ENCODE data around the gene XPNPEP2.

The XPNPEP2 gene, protein sequence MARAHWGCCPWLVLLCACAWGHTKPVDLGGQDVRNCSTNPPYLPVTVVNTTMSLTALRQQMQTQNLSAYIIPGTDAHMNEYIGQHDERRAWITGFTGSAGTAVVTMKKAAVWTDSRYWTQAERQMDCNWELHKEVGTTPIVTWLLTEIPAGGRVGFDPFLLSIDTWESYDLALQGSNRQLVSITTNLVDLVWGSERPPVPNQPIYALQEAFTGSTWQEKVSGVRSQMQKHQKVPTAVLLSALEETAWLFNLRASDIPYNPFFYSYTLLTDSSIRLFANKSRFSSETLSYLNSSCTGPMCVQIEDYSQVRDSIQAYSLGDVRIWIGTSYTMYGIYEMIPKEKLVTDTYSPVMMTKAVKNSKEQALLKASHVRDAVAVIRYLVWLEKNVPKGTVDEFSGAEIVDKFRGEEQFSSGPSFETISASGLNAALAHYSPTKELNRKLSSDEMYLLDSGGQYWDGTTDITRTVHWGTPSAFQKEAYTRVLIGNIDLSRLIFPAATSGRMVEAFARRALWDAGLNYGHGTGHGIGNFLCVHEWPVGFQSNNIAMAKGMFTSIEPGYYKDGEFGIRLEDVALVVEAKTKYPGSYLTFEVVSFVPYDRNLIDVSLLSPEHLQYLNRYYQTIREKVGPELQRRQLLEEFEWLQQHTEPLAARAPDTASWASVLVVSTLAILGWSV

DNA sequence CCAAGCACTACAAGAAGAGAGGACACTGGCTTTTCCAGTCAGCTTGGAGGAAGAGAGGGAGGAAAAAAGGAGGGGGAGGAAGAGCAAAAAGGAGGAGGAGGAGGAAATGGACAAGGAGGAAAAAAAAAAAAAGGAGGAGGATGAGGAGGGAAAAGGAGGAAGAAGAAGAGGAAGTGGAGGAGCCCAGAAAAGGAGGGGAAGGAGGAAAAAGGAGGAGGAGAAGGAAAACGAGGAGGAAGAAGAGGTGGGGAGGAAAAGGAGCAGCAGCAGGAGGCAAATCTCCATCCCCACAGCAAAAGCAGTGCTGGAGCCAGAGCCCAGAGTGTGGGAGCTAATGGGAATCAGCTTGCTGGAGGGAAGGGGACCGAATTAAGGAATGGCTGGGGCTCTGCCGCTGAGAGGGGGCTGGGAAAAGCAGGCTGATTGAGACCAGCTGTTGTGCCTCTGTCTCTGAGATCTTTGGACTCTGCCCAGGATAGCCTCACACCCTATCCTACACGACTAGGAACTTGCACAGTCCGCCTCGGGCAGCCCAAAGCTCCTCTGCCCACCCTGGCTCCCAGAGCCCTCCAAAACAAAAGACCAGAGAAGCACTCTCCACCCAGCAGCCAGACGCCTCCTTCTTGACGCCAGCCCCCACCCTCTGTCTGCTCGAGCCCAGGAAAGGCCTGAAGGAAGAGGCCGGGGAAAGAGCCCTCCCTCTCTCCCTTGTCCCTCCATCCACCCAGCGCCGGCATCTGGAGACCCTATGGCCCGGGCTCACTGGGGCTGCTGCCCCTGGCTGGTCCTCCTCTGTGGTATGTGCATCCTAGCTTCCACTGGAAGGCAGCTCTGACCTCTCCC is at the start of gene XPNPEP2:
Gene XPNPEP2 (plus strand): TSS at position 514 of the 843 bp plus-strand sequence. CDS start 235 bp downstream, at position 749.
- DNase-seq (ENCODE audit: low read depth in 2 of 2), result no peak

DNA sequence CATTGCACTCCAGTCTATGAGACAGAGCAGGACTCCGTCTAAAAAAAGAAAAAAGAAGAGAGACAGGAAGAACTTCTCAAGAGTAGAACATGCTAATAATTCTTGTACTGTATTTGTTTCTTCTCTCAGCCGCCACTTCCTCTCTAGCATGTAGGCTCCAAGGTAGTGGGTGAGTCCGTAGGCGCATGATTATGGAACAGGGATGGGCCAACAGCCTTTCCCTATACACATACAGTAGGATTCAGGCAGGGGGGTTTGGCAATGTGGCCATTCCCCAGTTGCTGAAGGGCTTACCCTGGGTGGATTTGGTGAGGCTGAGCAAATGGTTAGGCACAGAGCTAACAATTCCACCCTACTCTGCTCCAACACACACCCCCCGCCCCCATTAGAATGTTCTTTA is 49.0 kb upstream of the XPNPEP2 start:
- no peak for DNase-seq (ENCODE audit: low read depth in 2 of 2)

DNA sequence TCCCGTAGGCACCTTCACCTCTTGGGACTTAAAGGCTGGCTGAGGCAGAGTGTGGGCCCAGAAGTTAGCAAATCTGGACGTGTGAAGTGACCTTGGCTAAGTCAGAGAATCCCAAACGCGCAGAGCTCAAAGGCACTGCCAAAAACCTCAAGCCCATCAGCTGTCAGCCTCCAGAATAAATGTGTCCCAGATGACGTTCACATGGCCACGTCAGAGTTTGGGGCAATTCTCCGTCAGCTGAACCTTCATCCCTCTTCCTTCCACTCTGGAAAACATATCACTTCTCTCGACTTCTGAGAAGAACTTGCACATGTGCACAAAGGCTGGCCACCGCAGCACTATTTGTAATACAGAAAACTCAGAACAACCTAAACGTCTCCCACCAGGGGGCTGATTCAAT is 48.3 kb upstream of the XPNPEP2 start:
- no peak for DNase-seq (ENCODE audit: low read depth in 2 of 2)

DNA sequence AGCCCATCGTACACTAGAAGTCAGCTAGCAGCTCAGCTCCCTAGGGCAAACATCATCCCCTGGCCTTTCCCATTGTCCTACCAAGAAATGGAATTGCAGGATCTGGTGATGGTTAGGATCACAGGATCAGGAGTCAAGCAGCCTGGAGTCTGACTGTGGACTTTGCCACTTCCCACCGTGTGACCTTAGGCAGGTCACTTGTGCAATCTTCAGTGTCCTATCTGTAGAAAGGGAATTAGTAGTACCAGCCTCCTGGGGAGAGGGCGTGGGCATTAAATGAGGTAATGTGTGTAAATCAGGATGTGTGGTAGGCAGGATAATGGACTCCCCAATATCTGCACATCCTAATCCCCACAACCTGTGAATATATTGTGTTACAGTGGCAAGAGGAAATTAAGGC is 45.4 kb upstream of the XPNPEP2 start:
- no peak for DNase-seq (ENCODE audit: low read depth in 2 of 2)

DNA sequence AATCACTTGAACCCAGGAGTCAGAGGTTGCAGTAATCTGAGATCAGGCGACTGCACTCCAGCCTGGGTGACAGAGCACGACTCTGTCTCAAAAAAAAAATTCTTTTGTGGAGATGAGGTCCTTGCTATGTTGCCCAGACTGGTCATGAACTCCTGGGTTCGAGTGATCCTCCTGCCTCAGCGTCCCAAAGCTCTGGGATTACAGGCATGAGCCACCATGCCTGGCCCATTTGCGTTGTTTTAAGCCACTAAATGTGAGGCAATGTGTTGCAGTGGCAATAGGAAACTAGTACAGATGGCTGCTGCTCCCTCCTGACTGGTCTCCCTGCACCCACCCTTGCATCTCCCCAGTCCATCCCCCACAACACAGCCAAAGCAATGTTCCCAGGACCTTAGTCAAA is 44.0 kb upstream of the XPNPEP2 start:
- no peak for DNase-seq (ENCODE audit: low read depth in 2 of 2)

DNA sequence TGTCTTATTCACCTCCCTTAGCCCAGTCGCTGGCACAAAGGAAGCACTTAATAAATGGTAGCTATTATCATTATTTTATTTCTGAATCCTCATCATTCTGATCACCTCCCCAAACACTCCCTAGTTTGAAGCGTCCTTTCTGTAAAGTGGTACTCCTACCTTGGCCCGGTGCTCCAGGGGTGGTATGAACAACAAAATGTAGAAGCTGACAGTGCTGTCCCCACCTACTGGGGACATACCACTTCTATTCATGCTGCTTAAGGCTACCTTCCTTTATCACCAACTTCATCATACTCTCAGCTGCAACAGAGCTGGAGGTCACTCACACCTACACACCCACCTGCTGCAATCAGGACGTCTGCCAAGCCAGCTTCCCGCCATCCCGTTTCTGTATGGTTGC is 43.2 kb upstream of the XPNPEP2 start:
- DNase-seq (ENCODE audit: low read depth in 2 of 2), result no peak

DNA sequence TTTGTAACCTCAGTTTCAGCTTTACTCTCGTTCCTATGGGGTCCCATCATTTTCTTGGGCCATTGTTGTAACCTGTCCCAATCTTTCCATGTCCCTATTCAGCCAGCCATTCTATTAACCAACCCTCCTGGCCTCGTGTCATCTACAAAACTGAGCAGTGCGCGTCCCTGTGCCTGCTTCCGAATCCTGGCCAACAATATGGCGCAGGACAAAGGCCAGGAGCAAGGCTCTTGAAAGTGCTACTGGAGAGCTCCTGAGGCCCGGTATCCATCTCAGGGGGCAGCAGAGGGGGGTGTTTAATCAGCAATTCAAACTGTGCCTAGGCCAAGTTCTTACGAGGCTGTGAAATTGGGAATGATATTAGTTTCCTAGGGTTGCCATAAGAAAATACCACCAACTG is 42.8 kb upstream of the XPNPEP2 start:
- no peak for DNase-seq (ENCODE audit: low read depth in 2 of 2)

DNA sequence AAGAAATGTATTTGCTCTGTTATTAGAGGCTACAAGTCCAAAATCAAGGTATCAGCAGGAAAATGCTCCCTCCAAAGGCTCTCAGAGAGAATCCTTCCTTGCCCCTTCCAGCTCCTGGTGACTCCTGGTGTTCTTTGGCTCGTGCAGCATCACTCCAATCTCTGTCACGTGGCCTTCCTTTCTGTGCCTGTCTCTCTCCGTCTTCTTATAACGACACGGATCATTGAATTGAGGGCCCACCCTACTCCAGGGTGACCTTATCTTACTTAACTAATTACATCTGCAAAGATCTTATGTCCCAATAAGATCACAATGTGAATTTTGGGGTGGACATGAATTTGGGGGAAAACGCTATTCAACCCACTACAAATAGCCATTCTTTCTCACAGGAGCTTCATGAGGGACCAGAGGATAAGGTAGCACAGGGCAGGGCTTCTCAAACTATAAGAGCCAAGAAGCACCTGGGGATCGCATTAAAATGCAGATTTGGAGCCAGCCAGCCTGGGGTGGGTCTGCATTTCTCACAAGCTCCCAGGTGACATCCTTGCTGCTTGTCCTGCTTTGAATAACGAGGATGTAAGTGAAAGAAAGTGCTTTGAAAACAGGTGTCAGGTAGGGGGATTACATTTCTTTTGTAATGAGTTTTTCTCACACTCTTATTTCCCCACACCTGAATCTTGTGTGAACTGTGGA is 42.2 kb upstream of the XPNPEP2 start:
- no peak for DNase-seq (ENCODE audit: low read depth in 2 of 2)

DNA sequence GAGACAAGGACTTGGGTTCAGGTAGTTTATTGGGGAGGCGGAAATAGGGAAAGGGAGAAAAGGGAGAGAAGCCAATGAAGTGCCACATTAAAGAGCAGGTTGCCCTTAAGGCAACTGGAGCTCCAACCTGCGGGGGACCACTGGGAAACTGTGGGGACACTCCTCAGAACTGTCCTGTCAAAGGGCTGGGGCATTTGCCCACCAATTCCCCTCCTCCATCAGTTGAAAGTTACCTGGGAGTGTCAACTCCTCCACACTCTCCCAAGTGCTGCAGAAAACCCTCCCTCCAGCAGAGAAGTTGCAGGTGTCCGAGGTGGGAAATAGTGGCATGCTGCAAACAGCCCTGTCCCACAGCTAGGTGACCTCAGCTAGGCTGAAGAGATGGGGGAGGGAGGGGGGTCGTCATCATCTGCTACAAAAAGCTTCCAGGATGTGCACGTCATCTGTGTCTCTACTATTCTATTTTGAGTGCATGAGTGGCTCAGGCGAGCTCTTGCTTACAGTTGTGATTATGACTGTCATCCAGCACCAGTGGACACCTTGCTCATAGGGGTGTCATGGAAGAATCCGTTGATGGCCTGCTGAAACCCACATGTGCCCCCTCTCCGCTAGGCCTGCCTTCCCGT is 41.5 kb upstream of the XPNPEP2 start:
- DNase-seq (ENCODE audit: low read depth in 2 of 2), result no peak

DNA sequence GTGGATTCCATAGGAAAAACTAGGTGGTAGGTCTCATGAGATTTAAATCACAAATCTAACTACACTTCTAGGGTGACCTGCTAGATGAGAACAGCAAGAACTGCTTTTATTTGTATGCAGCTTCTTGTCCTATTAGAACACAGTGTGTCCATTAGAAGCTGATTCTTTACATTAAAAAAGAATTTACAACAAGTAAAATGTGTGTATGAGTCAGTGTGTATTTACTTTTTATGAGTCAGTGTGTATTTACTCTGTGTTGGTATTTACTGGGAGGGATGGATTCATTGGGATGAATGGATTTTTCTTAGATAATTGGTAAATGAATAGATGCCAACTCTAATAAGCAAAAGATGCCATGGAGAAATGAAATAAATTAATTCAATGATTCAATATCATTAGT is 40.6 kb upstream of the XPNPEP2 start:
- no peak for DNase-seq (ENCODE audit: low read depth in 2 of 2)

DNA sequence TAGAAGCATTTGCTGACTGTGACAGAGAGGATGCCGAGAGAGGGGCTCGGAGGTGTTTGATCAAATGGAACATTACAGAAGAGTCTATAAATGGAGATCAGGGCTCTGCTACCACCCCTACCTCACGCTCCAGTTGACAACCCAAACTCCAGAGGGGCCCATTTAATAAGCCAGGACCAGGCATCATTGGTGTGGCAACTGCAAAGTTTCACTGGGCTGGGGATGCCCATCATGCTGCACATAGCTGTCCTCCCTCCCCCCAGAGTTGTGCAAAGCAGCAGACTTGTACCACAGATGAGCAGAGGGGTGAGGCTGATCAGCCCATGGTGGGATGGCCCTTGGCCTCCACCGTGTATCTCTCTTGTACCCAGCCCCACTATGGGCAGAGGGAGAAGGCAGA is 38.2 kb upstream of the XPNPEP2 start:
- DNase-seq (ENCODE audit: low read depth in 2 of 2), result no peak

DNA sequence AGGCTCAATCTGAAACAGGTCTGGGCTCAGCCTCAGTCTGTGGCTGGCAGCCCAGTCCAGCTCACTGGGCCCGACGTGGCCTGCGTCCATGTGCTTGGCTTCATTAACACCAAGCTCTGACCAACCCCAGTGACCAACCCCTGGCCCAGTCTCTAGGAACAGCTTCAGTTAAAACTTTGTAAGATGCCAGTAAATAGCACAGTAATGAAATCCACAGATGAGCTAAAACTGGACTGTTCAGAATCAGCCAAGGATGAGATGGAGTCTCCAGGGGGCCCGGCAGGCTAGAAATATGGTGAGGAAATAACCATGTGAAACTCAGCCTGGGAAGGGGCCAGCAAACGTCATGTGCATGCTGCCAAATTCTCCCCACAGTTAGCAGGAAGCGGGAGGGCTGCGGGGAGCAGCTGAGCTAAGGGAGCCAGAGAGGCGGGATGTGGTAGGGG is 37.1 kb upstream of the XPNPEP2 start:
- DNase-seq (ENCODE audit: low read depth in 2 of 2), result no peak

DNA sequence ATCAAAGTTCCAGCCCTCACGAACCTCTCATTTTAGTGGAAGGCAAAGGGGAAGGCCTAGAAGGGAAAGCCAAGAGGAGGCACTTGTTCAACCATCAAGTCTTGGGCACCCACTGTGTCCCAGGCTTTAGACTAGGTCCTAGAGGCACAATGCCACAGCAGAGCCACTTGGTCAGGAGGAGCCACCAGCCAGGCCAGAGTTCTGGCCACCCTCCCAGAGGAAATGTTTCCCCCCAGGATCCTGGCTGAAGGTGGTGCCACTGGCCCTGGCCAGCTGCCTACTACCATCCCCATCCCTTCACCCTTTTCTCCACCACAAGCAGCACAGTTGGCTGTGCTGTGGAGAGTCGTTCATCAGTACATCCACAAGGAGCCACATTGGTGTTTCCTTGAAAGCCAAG is 34.3 kb upstream of the XPNPEP2 start:
- no peak for DNase-seq (ENCODE audit: low read depth in 2 of 2)

DNA sequence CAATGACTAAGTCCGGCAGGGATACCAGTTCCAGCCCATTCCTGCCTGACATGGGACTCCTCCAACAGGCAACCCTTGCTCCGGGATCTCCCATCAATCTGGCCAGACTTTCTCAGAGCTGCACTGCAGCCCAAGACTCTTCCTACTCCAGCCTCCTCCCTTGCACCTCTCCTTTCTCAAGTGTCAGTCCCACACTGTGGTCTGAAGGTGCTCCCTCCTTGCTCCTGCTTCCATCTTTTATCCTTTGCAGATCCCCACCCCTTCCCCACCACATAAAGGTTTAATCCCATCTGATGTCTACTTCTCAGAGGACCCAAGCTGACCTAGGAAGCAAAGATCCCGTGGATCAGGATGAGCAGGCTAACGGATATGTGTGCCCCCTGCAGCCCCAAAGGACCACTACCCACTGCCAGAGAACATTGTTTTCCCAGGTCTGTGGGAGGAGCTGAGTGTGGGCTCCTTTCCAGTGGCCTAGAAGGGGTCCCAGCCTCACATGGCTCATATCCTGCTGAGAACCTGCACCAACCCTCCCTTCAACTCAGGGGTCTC is 33.3 kb upstream of the XPNPEP2 start:
- no peak for DNase-seq (ENCODE audit: low read depth in 2 of 2)

DNA sequence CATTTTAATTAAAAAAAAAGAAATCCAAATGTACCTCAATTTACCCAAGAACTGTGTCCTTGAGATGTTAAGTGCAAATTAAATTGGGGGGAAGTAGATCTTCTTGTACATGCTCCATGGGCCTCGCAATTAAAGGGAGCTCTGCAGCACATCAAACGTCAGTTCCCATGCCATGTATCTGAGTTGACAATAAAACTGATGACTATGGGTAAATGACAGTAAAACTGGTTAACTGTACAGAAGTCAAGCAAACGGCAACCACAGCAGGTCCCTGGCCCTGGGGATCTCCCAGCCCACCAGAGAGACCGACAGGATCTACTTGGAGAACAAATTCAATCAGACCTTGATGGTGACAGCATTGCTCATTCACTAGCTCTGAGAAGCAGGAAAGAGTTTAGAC is 32.8 kb upstream of the XPNPEP2 start:
- DNase-seq (ENCODE audit: low read depth in 2 of 2), result no peak

DNA sequence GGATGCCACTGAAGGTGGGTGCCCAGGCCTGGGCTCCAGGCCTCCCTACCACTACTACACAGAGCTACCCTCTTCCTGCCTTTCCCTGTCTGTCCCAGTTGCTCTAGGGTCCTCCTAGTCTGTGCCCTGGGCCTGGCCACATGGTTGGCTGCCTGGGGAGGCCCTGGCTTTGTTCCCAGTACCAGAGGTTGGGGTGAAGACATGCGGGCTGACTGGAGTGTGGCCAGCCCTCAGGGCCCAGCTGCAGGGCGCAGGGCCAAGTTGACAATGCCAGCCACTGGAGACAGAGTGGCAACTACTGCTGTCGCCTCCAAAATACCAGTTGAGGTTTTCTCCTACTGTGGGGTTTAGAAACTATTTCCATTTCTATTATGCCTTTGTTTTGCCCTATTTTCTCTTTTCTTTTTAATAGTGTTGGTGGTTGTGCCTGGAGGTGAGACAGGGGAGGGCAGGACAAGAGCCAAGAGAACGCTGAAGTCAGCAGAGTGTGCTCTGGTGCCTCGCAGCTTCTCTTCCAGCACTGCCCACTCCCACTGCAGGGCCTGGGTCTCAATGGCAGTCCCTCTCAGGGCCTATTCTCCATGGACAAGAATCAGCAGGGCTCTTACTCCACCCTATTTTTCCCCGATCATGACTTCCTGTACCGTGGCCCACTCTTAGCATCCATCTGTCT is 32.2 kb upstream of the XPNPEP2 start:
- no peak for DNase-seq (ENCODE audit: low read depth in 2 of 2)

DNA sequence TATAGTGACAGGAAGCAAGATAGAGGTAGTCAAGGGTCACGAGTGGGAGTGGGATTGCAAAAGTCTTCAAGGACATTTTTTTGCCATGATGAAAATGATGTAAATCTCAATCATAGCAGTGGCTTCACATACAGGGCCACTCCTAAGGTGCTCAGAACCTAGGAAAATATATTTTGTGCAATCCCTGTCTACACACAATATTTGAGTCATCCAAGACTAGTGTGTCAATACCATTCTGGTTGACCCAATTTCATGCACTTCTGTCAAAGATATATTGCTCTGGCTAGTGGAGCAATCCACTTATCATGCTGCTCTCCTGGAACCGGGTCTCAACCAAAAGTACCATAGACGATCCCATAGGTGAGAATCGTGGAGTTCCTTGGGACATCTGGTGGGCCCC is 24.2 kb upstream of the XPNPEP2 start:
- no peak for DNase-seq (ENCODE audit: low read depth in 2 of 2)

DNA sequence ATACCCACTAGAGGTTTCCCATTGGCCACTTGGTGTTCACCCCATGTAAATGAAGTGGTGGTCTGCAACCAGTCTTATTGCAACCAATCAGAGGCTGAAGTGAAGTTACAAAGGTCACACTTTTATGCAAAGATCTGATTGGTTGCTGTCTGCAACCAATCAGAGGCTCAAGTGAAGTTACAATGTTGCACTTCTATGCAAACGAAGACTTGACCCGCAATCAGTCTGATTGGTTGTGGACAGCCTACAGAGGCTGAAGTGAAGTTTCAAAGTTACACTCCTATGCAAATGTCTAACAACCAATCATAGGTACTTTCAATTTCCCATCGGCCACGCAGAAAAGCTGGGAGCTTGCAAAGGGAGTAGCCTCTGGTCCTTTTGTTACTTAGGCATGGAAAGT is 22.3 kb upstream of the XPNPEP2 start:
- DNase-seq (ENCODE audit: low read depth in 2 of 2), result no peak

DNA sequence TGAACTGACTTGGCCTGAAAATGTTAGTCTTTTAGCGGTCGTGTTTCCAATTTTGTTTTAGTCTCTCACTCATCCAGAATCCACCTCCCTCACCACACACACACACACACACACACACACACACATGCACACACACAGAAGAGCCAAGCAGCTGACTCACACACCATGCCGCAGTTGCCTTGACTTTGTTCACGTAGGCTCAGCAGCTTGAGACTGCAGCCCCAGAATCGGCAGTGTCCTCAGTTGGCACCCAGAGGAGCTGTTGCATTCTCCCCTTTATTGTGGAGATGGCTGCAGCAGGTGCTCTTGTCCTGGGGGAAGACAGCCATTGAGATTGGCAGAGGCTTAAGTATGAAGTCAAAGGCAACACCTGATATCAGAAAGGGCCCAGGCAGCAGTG is 20.9 kb upstream of the XPNPEP2 start:
- no peak for DNase-seq (ENCODE audit: low read depth in 2 of 2)

DNA sequence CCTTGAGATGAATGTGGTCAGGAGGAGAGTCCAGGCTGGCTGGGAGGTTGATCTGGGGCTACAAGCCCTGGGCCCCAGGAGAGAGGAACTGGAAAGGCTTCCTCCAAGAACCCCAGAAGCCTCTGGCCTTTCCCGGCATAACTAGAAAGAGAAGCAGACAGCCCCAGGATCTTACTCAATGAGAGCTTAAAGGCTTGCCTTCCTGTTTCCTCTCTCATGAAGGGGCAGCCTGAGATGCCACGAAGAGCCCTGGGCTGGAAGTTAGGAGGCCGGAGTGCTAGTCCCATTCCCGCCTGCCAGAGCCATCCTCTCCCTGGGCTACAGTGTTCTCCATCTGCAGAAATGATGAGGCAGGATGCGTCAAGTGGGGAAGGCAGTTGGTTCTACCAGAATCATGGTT is 20.1 kb upstream of the XPNPEP2 start:
- no peak for DNase-seq (ENCODE audit: low read depth in 2 of 2)

DNA sequence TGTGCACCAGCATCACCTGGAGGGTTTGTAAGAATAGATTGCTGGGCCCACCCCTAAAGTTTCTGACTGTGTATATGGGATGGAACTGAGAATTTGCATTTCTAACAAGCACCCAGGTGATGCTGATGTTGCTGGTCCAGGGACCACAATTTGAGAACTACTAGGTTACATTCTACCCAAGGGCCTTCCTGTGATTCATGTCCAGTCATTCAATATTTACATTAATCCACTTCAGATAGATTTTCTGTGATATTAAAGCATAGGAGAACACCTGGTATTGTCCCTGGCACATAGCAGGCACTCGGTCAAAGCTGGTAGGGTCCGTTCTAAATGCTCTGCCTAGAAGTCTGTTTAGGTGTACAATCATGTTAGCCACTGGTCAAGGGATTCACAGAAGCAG is 19.5 kb upstream of the XPNPEP2 start:
- DNase-seq (ENCODE audit: low read depth in 2 of 2), result no peak
